ENCODE data around the gene PHOSPHO1.
A peak's percentile ranks its signal among the peaks of the same experiment; 100 is the strongest.

PHOSPHO1 gene

GRCh38 chr17:49234509-49235080 is 4.0 kb upstream of the PHOSPHO1 start:
- Histone ChIP-seq H2AFZ (ENCODE audit: low read length) (no peak overlapping the region), H3K79me2 (ENCODE audit: low read length) (no peaks in the 10 kb centered on the region), H3K9ac (ENCODE audit: low read length) (no peak overlapping the region), H3F3A (ENCODE audit: insufficient read depth, low read length) (no peaks in the 10 kb centered on the region), H3K36me3 (replicated peaks; ENCODE audit: insufficient read depth, low read length) (no peaks in the 10 kb centered on the region), H3K27ac (ENCODE audit: low read length) (no peak overlapping the region), H4K20me1 (ENCODE audit: insufficient read depth, low read length) (no peaks in the 10 kb centered on the region), H3K4me1 (ENCODE audit: low read length) (0 out of 2 replicates have a peak, but pooled peaks cover 4% of the 10 kb centered on the region), H3K9me2 (replicated peaks; ENCODE audit: insufficient read depth, low read length) (no peaks in the 10 kb centered on the region), H3K27me3 (replicated peaks; ENCODE audit: insufficient read depth, low read length) (peaks cover 52% of the 10 kb centered on the region), H3K4me2 (ENCODE audit: low read depth, low read length) (no peak overlapping the region), H3K4me3 (ENCODE audit: low read length) (no peak overlapping the region), H3K9me3 (replicated peaks; ENCODE audit: insufficient read depth, low read length) (no peaks in the 10 kb centered on the region)
- TF ChIP-seq EZH2phosphoT487 (IDR thresholded peaks at IDR 0.05; ENCODE audit: low read length): no peak
- no peak for TF ChIP-seq CTCF (IDR thresholded peaks at IDR 0.05; ENCODE audit: low read length)
- no peak for TF ChIP-seq EZH2 (optimal IDR thresholded peaks at IDR 0.05; ENCODE audit: low read depth, low read length)
- no peak for DNase-seq

DNA sequence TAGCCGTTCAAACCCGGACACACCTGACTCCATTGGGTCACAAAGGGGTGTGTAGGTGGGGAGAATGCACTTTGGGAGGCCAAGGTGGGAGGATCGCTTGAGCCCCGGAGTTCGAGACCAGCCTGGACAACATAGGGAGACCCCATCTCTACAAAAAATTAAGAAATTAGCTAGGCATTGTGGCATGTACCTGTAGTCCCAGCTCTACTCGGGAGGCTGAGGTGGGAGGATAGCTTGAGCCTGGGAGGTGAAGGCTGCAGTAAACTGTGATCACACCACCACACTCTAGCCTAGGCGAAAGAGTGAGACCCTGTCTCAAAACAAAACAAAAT is 942 bp upstream of the PHOSPHO1 start:
- Histone ChIP-seq H3K36me3 (replicated peaks; ENCODE audit: insufficient read depth, low read length) (no peaks in the 10 kb centered on the region), H3K9me3 (replicated peaks; ENCODE audit: insufficient read depth, low read length) (no peaks in the 10 kb centered on the region), H3K4me2 (ENCODE audit: low read depth, low read length) (peak overlapping the region; percentile 98), H2AFZ (ENCODE audit: low read length) (peak overlapping the region; percentile 80; the same call in 1 of the 2 replicates), H3K9me2 (replicated peaks; ENCODE audit: insufficient read depth, low read length) (no peaks in the 10 kb centered on the region), H3K27me3 (replicated peaks; ENCODE audit: insufficient read depth, low read length) (peaks cover 71% of the 10 kb centered on the region), H3K4me3 (ENCODE audit: low read length) (peak overlapping the region; percentile 91), H3F3A (ENCODE audit: insufficient read depth, low read length) (no peaks in the 10 kb centered on the region), H3K4me1 (ENCODE audit: low read length) (0 out of 2 replicates have a peak, but pooled peaks cover 4% of the 10 kb centered on the region), H3K79me2 (ENCODE audit: low read length) (no peaks in the 10 kb centered on the region), H4K20me1 (ENCODE audit: insufficient read depth, low read length) (no peaks in the 10 kb centered on the region), H3K27ac (ENCODE audit: low read length) (no peak overlapping the region), H3K9ac (ENCODE audit: low read length) (no peak overlapping the region)
- DNase-seq: no peak
- no peak for TF ChIP-seq EZH2 (optimal IDR thresholded peaks at IDR 0.05; ENCODE audit: low read depth, low read length)
- no peak for TF ChIP-seq EZH2phosphoT487 (IDR thresholded peaks at IDR 0.05; ENCODE audit: low read length)
- no peak for TF ChIP-seq CTCF (IDR thresholded peaks at IDR 0.05; ENCODE audit: low read length)

DNA sequence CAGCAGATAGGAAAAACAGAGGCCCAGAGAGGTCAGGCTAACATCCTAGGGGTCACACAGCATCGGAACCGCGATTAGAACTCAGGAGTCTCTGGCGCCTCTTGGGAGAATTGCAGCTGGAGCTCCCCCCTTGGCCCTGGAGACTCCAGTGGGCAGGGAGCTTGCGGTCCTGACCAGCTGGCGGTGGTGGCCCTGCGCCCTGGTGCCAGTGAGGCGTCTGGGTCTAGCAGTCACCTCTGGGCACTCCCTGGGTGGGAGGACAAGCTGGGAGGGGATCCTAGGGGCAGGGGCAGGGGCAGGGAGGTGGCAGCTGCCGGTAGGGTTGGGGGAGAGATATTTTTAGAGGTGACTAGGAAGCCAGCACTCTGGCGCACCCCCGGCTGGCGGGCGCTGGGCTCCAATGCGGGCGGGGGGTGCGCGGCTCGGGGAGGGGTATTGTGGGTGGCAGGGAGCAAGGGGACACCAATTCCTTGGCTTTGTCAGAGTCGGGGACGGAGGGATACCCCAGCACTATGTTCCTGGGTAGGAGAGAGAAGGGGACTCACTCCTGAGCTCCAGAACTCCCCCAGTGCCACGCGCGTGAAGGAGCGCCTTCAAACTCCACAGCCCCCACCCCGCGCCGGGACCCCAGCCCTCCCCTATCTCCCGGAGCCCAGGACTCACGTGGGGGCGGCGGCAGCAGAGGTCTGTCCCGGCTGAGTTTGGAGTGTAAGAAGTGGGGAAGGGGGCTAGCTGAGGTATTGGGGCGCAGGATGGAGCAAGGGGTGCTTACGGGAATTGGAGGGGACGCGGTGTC is 584 bp downstream of the PHOSPHO1 start:
- Histone ChIP-seq H3K27me3 (replicated peaks; ENCODE audit: insufficient read depth, low read length) (peaks cover 77% of the 10 kb centered on the region), H2AFZ (ENCODE audit: low read length) (peak overlapping the region; percentile 80)

More for the DNA sequence above, 584 bp downstream of the PHOSPHO1 start:
- no peaks in the 10 kb centered on the region for H3K9me2 ChIP-seq (replicated peaks; ENCODE audit: insufficient read depth, low read length)
- peak overlapping the region; percentile 26; the same call in 1 of the 2 replicates for H3K9ac ChIP-seq (ENCODE audit: low read length)
- H3K27ac ChIP-seq (ENCODE audit: low read length): no peak overlapping the region
- no peak for DNase-seq
- H3K36me3 ChIP-seq (replicated peaks; ENCODE audit: insufficient read depth, low read length): no peaks in the 10 kb centered on the region
- TF ChIP-seq EZH2phosphoT487 (IDR thresholded peaks at IDR 0.05; ENCODE audit: low read length): no peak
- TF ChIP-seq EZH2 (optimal IDR thresholded peaks at IDR 0.05; ENCODE audit: low read depth, low read length): no peak
- TF ChIP-seq CTCF (IDR thresholded peaks at IDR 0.05; ENCODE audit: low read length): no peak
- no peaks in the 10 kb centered on the region for H3K79me2 ChIP-seq (ENCODE audit: low read length)
- no peaks in the 10 kb centered on the region for H3F3A ChIP-seq (ENCODE audit: insufficient read depth, low read length)
- peak overlapping the region; percentile 98 for H3K4me2 ChIP-seq (ENCODE audit: low read depth, low read length)
- peak overlapping the region; percentile 91 for H3K4me3 ChIP-seq (ENCODE audit: low read length)
- H3K4me1 ChIP-seq (ENCODE audit: low read length): 0 out of 2 replicates have a peak, but pooled peaks cover 4% of the 10 kb centered on the region
- H3K9me3 ChIP-seq (replicated peaks; ENCODE audit: insufficient read depth, low read length): no peaks in the 10 kb centered on the region
- H4K20me1 ChIP-seq (ENCODE audit: insufficient read depth, low read length): no peaks in the 10 kb centered on the region
